B cell (primary cell): ENCODE measurements around the gene VSIG10. TPM values are rescaled to one million over a fixed set of nuclear protein-coding genes. Genes with fewer than 3 reads are reported as not detected.
"Not testable (repeated sequence)": the region's sequence is repeated elsewhere in the genome, so short reads cannot be mapped to it uniquely, and the experiment has no call there.

Experiments
- ATAC-seq: fragments of 200-7000 bp; cut with Tn5 transposase; one replicate; pipeline ENCODE4 v1.10.0; 2021; ENCODE audit warnings: low read depth, mild to moderate bottlenecking, moderate number of reproducible peaks, moderate library complexity
- CTCF ChIA-PET: fragments of 350-600 bp; sonication (Branson Sonifier 250); formaldehyde crosslinking; loops from one replicate; lab custom pipeline; 2021; ENCODE audit warnings: antibody characterized with exemption, inconsistent platforms; lab: Charles Lee
- POLR2A ChIA-PET: fragments of 350-600 bp; sonication (Branson Sonifier 250); formaldehyde crosslinking; loops from one replicate; lab custom pipeline; 2021; ENCODE audit warnings: antibody characterized with exemption; lab: Charles Lee
- DNase-seq: peaks from one replicate; pipeline ENCODE4 v3.0.0; 2013
- H2AFZ ChIP-seq: 2 replicates; pipeline ENCODE4 v1.6.1; 2012; ENCODE audit warnings: mild to moderate bottlenecking, low read depth, low read length; ENCODE audit not compliant: insufficient read depth, poor library complexity, severe bottlenecking
- H3K27ac ChIP-seq, 2 donors: 1 replicate in 1 of 2; 2 replicates in 1 of 2; pipeline ENCODE4 v1.5.1; 2012 to 2013; ENCODE audit warnings: low read length in 2 of 2, mild to moderate bottlenecking in 2 of 2, moderate library complexity in 1 of 2
- H3K27me3 ChIP-seq, 4 experiments: fragments of 200-600 bp in 1 of 4; sonication (generic) in 1 of 4; replicated peaks in 1 of 4; 1 replicate in 2 of 4; 2 replicates in 2 of 4; pipeline versions ENCODE4 v1.6.1 to v1.7.0; 2013 to 2016; ENCODE audit warnings: low read length in 3 of 4, mild to moderate bottlenecking in 2 of 4, mixed read lengths in 1 of 4, moderate library complexity in 1 of 4; ENCODE audit not compliant: insufficient read depth in 4 of 4, control insufficient read depth in 3 of 4; ENCODE audit errors: control extremely low read depth in 1 of 4
- H3K36me3 ChIP-seq, 2 experiments: replicated peaks in 1 of 2; 1 replicate in 1 of 2; 2 replicates in 1 of 2; pipeline versions ENCODE4 v1.6.1 to v1.7.1; 2013; ENCODE audit warnings: low read length in 1 of 2; ENCODE audit not compliant: insufficient read depth in 2 of 2, control insufficient read depth in 1 of 2; ENCODE audit errors: control extremely low read depth in 1 of 2, extremely low read depth in 1 of 2
- H3K4me1 ChIP-seq, 2 donors: fragments of 200-600 bp in 1 of 2; sonication (generic) in 1 of 2; 1 replicate in 1 of 2; 2 replicates in 1 of 2; pipeline versions ENCODE4 v1.5.1 to v1.6.1; 2013 to 2017; ENCODE audit warnings: low read length in 2 of 2; ENCODE audit not compliant: control insufficient read depth in 2 of 2, insufficient read depth in 2 of 2
- H3K4me2 ChIP-seq: replicated peaks from 2 replicates; pipeline ENCODE3; 2012; ENCODE audit warnings: mild to moderate bottlenecking, low read depth, low read length; ENCODE audit not compliant: poor library complexity, severe bottlenecking
- H3K4me3 ChIP-seq, 5 experiments: fragments of 200-600 bp in 1 of 5; sonication (generic) in 1 of 5; 1 replicate in 3 of 5; 2 replicates in 2 of 5; pipeline versions ENCODE4 v1.5.1 to v1.7.0; 2011 to 2016; ENCODE audit warnings: low read length in 4 of 5, mild to moderate bottlenecking in 4 of 5, low read depth in 2 of 5, control low read depth in 1 of 5, moderate library complexity in 1 of 5; ENCODE audit not compliant: insufficient read depth in 1 of 5; ENCODE audit errors: control extremely low read depth in 1 of 5, extremely low read depth in 1 of 5
- H3K79me2 ChIP-seq: fragments of 200-600 bp; sonication (generic); one replicate; pipeline ENCODE4 v1.6.0; 2016; ENCODE audit warnings: low read length; ENCODE audit not compliant: control insufficient read depth, insufficient read depth
- H3K9ac ChIP-seq: fragments of 200-600 bp; sonication (generic); 2 replicates; pipeline ENCODE4 v1.6.1; 2017; ENCODE audit warnings: mild to moderate bottlenecking, low read length, moderate library complexity
- H3K9me3 ChIP-seq, 3 donors: one replicate each; pipeline versions ENCODE4 v1.6.1 to v1.7.1; 2013; ENCODE audit warnings: low read length in 2 of 3; ENCODE audit not compliant: control insufficient read depth in 2 of 3, insufficient read depth in 1 of 3; ENCODE audit errors: control extremely low read depth in 1 of 3
- H4K20me1 ChIP-seq: 2 replicates; pipeline ENCODE4 v1.6.0; 2012; ENCODE audit warnings: mild to moderate bottlenecking, low read length; ENCODE audit not compliant: insufficient read depth, control insufficient read depth, poor library complexity, severe bottlenecking
- H3K27ac Mint-ChIP-seq: one replicate; pipeline ENCODE4 v1.8.0; 2021; ENCODE audit warnings: mixed read lengths
- H3K27me3 Mint-ChIP-seq: one replicate; pipeline ENCODE4 v1.8.0; 2021; ENCODE audit warnings: mixed read lengths
- H3K4me1 Mint-ChIP-seq: one replicate; pipeline ENCODE4 v1.8.0; 2021; ENCODE audit warnings: mixed read lengths
- H3K4me3 Mint-ChIP-seq: one replicate; pipeline ENCODE4 v1.8.0; 2021; ENCODE audit warnings: mixed read lengths
- H3K9me3 Mint-ChIP-seq: one replicate; pipeline ENCODE4 v1.8.0; 2022; ENCODE audit warnings: mixed read lengths; ENCODE audit not compliant: insufficient read depth
- CTCF ChIP-seq: fragments of 200-600 bp; IDR thresholded peaks from one replicate; pipeline ENCODE4 v1.8.0; 2022; ENCODE audit warnings: antibody characterized with exemption, mild to moderate bottlenecking
- EZH2 ChIP-seq: IDR thresholded peaks from 2 replicates; pipeline ENCODE4 v1.6.1; 2012; ENCODE audit warnings: borderline replicate concordance, low read depth, mild to moderate bottlenecking, moderate library complexity, low read length; ENCODE audit not compliant: insufficient read depth, poor library complexity, severe bottlenecking
- whole genome bisulfite sequencing: methylation state at CpG from one replicate; pipeline ENCODE4 v1.1.5; 2013; ENCODE audit warnings: missing lambda C conversion rate; ENCODE audit not compliant: insufficient coverage; 5-methylcytosine and 5-hydroxymethylcytosine counted together
- intact Hi-C: fragments of 100-400 bp; cut with micrococcal nuclease; formaldehyde crosslinking; loops from one replicate; pipeline ENCODE4 v1.10.0; 2022
- polyA plus RNA-seq: library from polyadenylated mRNA; depleted of rRNA; stranded (reverse); fragments of >200 nt; gene quantifications from 2 replicates; pipeline ENCODE4 v1.2.3, GENCODE V29; 2012
- total RNA-seq, 2 donors: library from RNA; stranded (reverse); fragments of 120-200 nt in 1 of 2; gene quantifications; 1 replicate in 1 of 2; 2 replicates in 1 of 2; pipeline versions ENCODE4 v1.2.3 to v1.2.4, GENCODE V29; 2013 to 2022

The VSIG10 gene
- total and polyA plus RNA-seq, 2 donors (not counting 1 experiment from before 2014, with no cell fraction given), result 0.34 to 2.6 TPM

DNA sequence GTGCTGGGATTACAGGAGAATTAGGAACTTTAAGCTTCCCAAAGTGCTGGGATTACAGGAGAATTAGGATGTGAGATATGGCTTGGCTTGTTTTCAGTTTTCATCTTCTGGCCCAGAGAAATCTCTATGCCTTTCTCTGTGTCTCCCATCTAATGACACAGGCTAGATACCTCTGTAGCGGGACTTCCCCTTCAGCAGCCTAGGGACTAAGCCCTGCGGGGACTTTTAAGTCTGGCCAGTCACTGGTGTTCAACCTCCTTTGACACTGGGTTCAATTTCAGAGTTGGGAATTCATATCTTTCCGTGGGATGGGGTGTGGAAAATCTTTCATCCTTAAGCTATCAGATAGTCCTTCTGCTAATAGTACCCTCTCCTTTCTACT lies 81.1 kb downstream of the VSIG10 start:
- Histone ChIP-seq H3K4me2 (no peak overlapping the region), H3K36me3 (peaks cover 5 to 53% of the 10 kb centered on the region in 2 experiments), H3K79me2 (peaks cover 12% of the 10 kb centered on the region), H3K4me1 (peaks cover 0 to 2% of the 10 kb centered on the region in 2 donors), H3K27ac (no peak overlapping the region), H3K9ac (no peak overlapping the region), H3K4me3 (no peak overlapping the region), H4K20me1 (no peaks in the 10 kb centered on the region), H3K27me3 (no peaks in the 10 kb centered on the region), H3K9me3 (no peaks in the 10 kb centered on the region), H2AFZ (no peak overlapping the region)
- DNase-seq, result no peak
- H3K27me3 Mint-ChIP-seq, result no peaks in the 10 kb centered on the region
- H3K4me3 Mint-ChIP-seq, result no peak overlapping the region
- no peak for ATAC-seq
- no peaks in the 10 kb centered on the region for H3K9me3 Mint-ChIP-seq
- H3K27ac Mint-ChIP-seq, result no peak overlapping the region
- ChIA-PET POLR2A (no interaction called here), CTCF (no interaction called here)
- TF ChIP-seq EZH2 (no peak), CTCF (no peak)
- H3K4me1 Mint-ChIP-seq, result peaks cover 4% of the 10 kb centered on the region
- intact Hi-C loops, result no loop called here
- 100% methylated on average over 1 of the region's 3 CpGs for WGBS

GRCh38 chr12:118022097-118022727 lies 81.6 kb downstream of the VSIG10 start:
- H3K4me3 ChIP-seq, H3K4me1 ChIP-seq, DNase-seq, H2AFZ ChIP-seq, H3K9ac ChIP-seq, ATAC-seq, intact Hi-C loops, H3K27ac Mint-ChIP-seq, H3K27me3 ChIP-seq, H3K27me3 Mint-ChIP-seq, H3K9me3 Mint-ChIP-seq, H3K27ac ChIP-seq, H4K20me1 ChIP-seq, H3K4me3 Mint-ChIP-seq, POLR2A ChIA-PET, H3K9me3 ChIP-seq, CTCF ChIA-PET, H3K4me1 Mint-ChIP-seq, H3K4me2 ChIP-seq: not testable (repeated sequence)
- Histone ChIP-seq H3K79me2 (peaks cover 17% of the 10 kb centered on the region), H3K36me3 (peaks cover 5 to 52% of the 10 kb centered on the region in 2 experiments)
- 97% methylated on average over 11 of the region's 13 CpGs for WGBS
